Ascending aorta (tissue), 2 donors: ENCODE measurements around the gene DLX2. TPM values are rescaled to one million over a fixed set of nuclear protein-coding genes. Genes with fewer than 3 reads are reported as not detected.

Experiments used
- DNase-seq, 2 donors: peaks; one replicate each; pipeline ENCODE4 v3.0.0-alpha.2; 2019; ENCODE audit warnings: low spot score in 2 of 2
- H3K27ac ChIP-seq, 2 donors: fragments of 200-600 bp; sonication (generic); one replicate each; pipeline ENCODE4 v1.5.1; 2016 to 2017; ENCODE audit warnings: mild to moderate bottlenecking in 1 of 2
- H3K27me3 ChIP-seq: fragments of 200-600 bp; sonication (generic); one replicate; pipeline ENCODE4 v1.5.1; 2017
- H3K36me3 ChIP-seq, 2 donors: fragments of 200-600 bp; sonication (generic); one replicate each; pipeline ENCODE4 v1.5.1; 2016
- H3K4me1 ChIP-seq, 2 donors: fragments of 200-600 bp; sonication (generic); one replicate each; pipeline ENCODE4 v1.5.1; 2016 to 2017; ENCODE audit warnings: mild to moderate bottlenecking in 1 of 2
- H3K4me3 ChIP-seq, 2 donors: fragments of 200-600 bp; sonication (generic); one replicate each; pipeline ENCODE4 v1.5.1; 2016 to 2017; ENCODE audit warnings: mild to moderate bottlenecking in 1 of 2
- H3K9me3 ChIP-seq, 2 donors: fragments of 200-600 bp; sonication (generic); one replicate each; pipeline ENCODE4 v1.5.1; 2016
- CTCF ChIP-seq, 3 experiments: fragments of 200-600 bp in 2 of 3; fragments of 450-650 bp in 1 of 3; sonication (generic) in 2 of 3; IDR thresholded peaks; one replicate each; pipeline ENCODE4 v1.5.1; 2016 to 2019; ENCODE audit warnings: antibody characterized with exemption in 3 of 3, mild to moderate bottlenecking in 1 of 3, moderate library complexity in 1 of 3
- intact Hi-C: fragments of 100-400 bp; cut with DNase I; formaldehyde crosslinking; loops from one replicate; pipeline ENCODE4 v1.15.1; 2023
- total RNA-seq: library from RNA; depleted of rRNA; stranded (reverse); fragments of >200 nt; gene quantifications from one replicate; pipeline ENCODE4 v1.1.0, GENCODE V29; 2016

The DLX2 gene
- total RNA-seq, 1 donor from 2014 or later, result not detected

- peaks cover 5 to 13% of the 10 kb centered on the region in 2 donors for H3K4me1 ChIP-seq
- no peak overlapping the region for H3K27ac ChIP-seq
- no peak for DNase-seq
- intact Hi-C loops, result no loop called here
- H3K9me3 ChIP-seq, result no peaks in the 10 kb centered on the region
- H3K36me3 ChIP-seq, result no peaks in the 10 kb centered on the region
- H3K4me3 ChIP-seq, result no peak overlapping the region
- peaks cover 38% of the 10 kb centered on the region for H3K27me3 ChIP-seq
- no peak for TF ChIP-seq CTCF (IDR thresholded peaks at IDR 0.05)
Measured at GRCh38 chr2:172081221-172082022, 21.3 kb downstream of the DLX2 start.

GRCh38 chr2:172080641-172081220, 22.0 kb downstream of the DLX2 start:
- H3K4me1 ChIP-seq, result peaks cover 5 to 13% of the 10 kb centered on the region in 2 donors
- no peak for TF ChIP-seq CTCF (IDR thresholded peaks at IDR 0.05)
- no peaks in the 10 kb centered on the region for H3K9me3 ChIP-seq
- no peak overlapping the region for H3K4me3 ChIP-seq
- no peak overlapping the region for H3K27ac ChIP-seq
- no peaks in the 10 kb centered on the region for H3K36me3 ChIP-seq
- intact Hi-C loops, result no loop called here
- peaks cover 33% of the 10 kb centered on the region for H3K27me3 ChIP-seq
- DNase-seq, result no peak

- Histone ChIP-seq H3K36me3 (no peaks in the 10 kb centered on the region), H3K4me3 (no peak overlapping the region), H3K27ac (no peak overlapping the region), H3K9me3 (no peaks in the 10 kb centered on the region), H3K4me1 (peaks cover 5 to 7% of the 10 kb centered on the region in 2 donors), H3K27me3 (peaks cover 33% of the 10 kb centered on the region)
- TF ChIP-seq CTCF (IDR thresholded peaks at IDR 0.05), result no peak
- DNase-seq, result no peak
- intact Hi-C loops, result no loop called here
Measured at GRCh38 chr2:172079838-172080640, 22.7 kb downstream of the DLX2 start.

GRCh38 chr2:172079416-172079815, 23.3 kb downstream of the DLX2 start:
- no peak for TF ChIP-seq CTCF (IDR thresholded peaks at IDR 0.05)
- H3K27ac ChIP-seq, result no peak overlapping the region
- no peaks in the 10 kb centered on the region for H3K9me3 ChIP-seq
- DNase-seq, result no peak
- H3K4me1 ChIP-seq, result peaks cover 1% of the 10 kb centered on the region in 2 donors
- no peak overlapping the region for H3K4me3 ChIP-seq
- no peaks in the 10 kb centered on the region for H3K36me3 ChIP-seq
- intact Hi-C loops, result no loop called here
- H3K27me3 ChIP-seq, result peaks cover 30% of the 10 kb centered on the region

- intact Hi-C loops, result no loop called here
- no peaks in the 10 kb centered on the region for H3K4me1 ChIP-seq
- H3K36me3 ChIP-seq, result no peaks in the 10 kb centered on the region
- no peak overlapping the region for H3K27ac ChIP-seq
- no peaks in the 10 kb centered on the region for H3K27me3 ChIP-seq
- H3K4me3 ChIP-seq, result no peak overlapping the region
- TF ChIP-seq CTCF (IDR thresholded peaks at IDR 0.05), result no peak
- no peak for DNase-seq
- no peaks in the 10 kb centered on the region for H3K9me3 ChIP-seq
Measured at GRCh38 chr2:172074254-172074653, 28.4 kb downstream of the DLX2 start.
